ENCODE data around the gene DBP. TPM values are rescaled to one million over a fixed set of nuclear protein-coding genes. Genes with fewer than 3 reads are reported as not detected.
"Not testable (repeated sequence)": the region's sequence is repeated elsewhere in the genome, so short reads cannot be mapped to it uniquely, and the experiment has no call there.

DBP gene
- total RNA-seq: 10 to 100 TPM; 16.4 to 31.2 (median 24.3) TPM
- total RNA-seq (2013): 31.3 TPM

DNA sequence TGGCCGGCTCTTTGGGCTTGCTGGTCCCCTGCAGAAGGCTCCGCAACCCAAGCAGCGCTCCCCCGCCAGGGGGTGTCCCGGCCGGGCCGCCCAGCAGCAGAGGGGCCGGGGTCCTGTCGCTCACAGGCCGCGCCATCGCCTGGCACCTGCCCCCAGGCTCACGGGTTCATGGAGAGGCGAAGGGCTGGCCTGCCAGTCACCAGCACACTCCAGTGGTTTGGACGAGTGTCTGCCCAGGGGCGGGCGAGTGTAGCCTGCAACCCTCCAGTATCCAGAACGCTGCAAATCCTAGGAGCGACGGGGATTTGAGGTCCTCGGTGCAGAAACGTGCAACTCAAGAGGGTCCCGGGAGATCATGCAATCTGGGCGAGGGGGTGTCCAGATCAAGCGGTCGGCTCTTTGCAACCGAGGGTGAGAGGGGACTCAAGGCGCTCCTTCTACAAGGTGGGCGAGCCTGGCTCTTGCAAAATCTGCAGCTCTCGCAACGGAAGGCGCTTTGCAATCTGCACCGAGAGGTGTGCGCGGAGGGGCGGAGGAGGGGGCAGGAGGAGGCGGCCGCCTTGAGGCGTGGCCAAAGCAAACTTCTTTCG lies at the start of gene DBP:
Gene DBP (minus strand): TSS at position 521 of the 590 bp plus-strand sequence. CDS start 385 bp downstream, at position 136.
- Mint-ChIP-seq H3K27me3 (ENCODE audit: low read depth in 2 of 2) (no peaks in the 10 kb centered on the region), H3K4me3 (peak within 1 kb of the TSS; percentile 95), H3K36me3 (no peaks in the 10 kb centered on the region), H3K27ac (peak within 1 kb of the TSS; percentile 99), H3K9me3 (peaks cover 0 to 4% of the 10 kb centered on the region in 2 donors), H3K4me1 (peaks cover 39 to 51% of the 10 kb centered on the region in 2 donors)
- Histone ChIP-seq H3K27ac (ENCODE audit: low read length) (peak within 1 kb of the TSS; percentile 97), H3K27me3 (ENCODE audit: control insufficient read depth, insufficient read depth, low read length) (no peaks in the 10 kb centered on the region), H3K4me3 (ENCODE audit: low read length) (peak within 1 kb of the TSS; percentile 72), H3K4me1 (ENCODE audit: control insufficient read depth, insufficient read depth, low read length) (peaks cover 55% of the 10 kb centered on the region), H3K9me3 (ENCODE audit: control insufficient read depth, insufficient read depth, low read length) (no peaks in the 10 kb centered on the region), H3K36me3 (ENCODE audit: control insufficient read depth, insufficient read depth, low read length) (peaks cover 11% of the 10 kb centered on the region)
- intact Hi-C loops (cut with micrococcal nuclease): loop anchor here (2.0 to 10.0 kb wide), 7 partner anchors 18 to 1005 kb away; partner anchors contain the start of genes GYS1, PPP1R15A, RPL18 and RRAS
- no peak for TF ChIP-seq CTCF (IDR thresholded peaks at IDR 0.05)
- ATAC-seq (no peak), DNase-seq (no peak)
- under 1% methylated on average over 40 of the region's 40 CpGs for whole genome bisulfite sequencing (ENCODE audit: insufficient coverage)

DNA sequence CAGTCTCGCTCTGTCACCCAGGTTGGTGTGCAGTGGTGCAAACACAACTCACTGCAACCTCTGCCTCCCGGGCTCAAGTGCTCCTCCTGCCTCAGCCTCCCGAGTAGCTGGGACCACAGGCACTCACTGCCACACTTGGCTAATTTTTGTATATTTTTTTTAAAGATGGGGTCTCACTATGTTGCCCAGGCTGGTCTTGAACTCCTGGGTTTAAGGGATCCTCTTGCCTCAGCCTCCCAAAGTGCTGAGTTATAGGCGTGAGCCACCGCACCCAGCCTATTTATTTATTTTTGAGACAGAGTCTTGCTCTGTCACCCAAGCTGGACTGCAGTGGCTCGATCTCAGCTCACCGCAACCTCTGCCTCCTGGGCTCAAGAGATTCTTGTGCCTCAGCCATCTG lies 49.5 kb upstream of the DBP start:
- H3K4me1 Mint-ChIP-seq; H3K4me3 ChIP-seq (ENCODE audit: low read length); H3K27ac ChIP-seq (ENCODE audit: low read length); H3K36me3 Mint-ChIP-seq; H3K36me3 ChIP-seq (ENCODE audit: control insufficient read depth, insufficient read depth, low read length); H3K9me3 ChIP-seq (ENCODE audit: control insufficient read depth, insufficient read depth, low read length); H3K27ac Mint-ChIP-seq; intact Hi-C loops (cut with micrococcal nuclease); H3K4me3 Mint-ChIP-seq; DNase-seq; H3K27me3 ChIP-seq (ENCODE audit: control insufficient read depth, insufficient read depth, low read length); H3K9me3 Mint-ChIP-seq; H3K4me1 ChIP-seq (ENCODE audit: control insufficient read depth, insufficient read depth, low read length); H3K27me3 Mint-ChIP-seq (ENCODE audit: low read depth in 2 of 2); ATAC-seq: not testable (repeated sequence)
- 90% methylated on average over 7 of the region's 7 CpGs for WGBS (ENCODE audit: insufficient coverage)

- H3K36me3 ChIP-seq (ENCODE audit: control insufficient read depth, insufficient read depth, low read length): no peaks in the 10 kb centered on the region
- intact Hi-C loops (cut with micrococcal nuclease): no loop called here
- no peak overlapping the region for H3K4me3 ChIP-seq (ENCODE audit: low read length)
Observed at GRCh38 chr19:48686088-48686487, 48.9 kb upstream of the DBP start.

GRCh38 chr19:48685583-48685982 lies 48.4 kb upstream of the DBP start:
- DNase-seq (no peak), ATAC-seq (no peak)
- Mint-ChIP-seq H3K27me3 (ENCODE audit: low read depth in 2 of 2) (no peaks in the 10 kb centered on the region), H3K9me3 (no peaks in the 10 kb centered on the region), H3K27ac (no peak overlapping the region), H3K36me3 (no peaks in the 10 kb centered on the region), H3K4me3 (no peak overlapping the region), H3K4me1 (no peaks in the 10 kb centered on the region)
- Histone ChIP-seq H3K27ac (ENCODE audit: low read length) (no peak overlapping the region), H3K4me3 (ENCODE audit: low read length) (no peak overlapping the region), H3K9me3 (ENCODE audit: control insufficient read depth, insufficient read depth, low read length) (no peaks in the 10 kb centered on the region), H3K27me3 (ENCODE audit: control insufficient read depth, insufficient read depth, low read length) (no peaks in the 10 kb centered on the region), H3K4me1 (ENCODE audit: control insufficient read depth, insufficient read depth, low read length) (peaks cover 6% of the 10 kb centered on the region), H3K36me3 (ENCODE audit: control insufficient read depth, insufficient read depth, low read length) (no peaks in the 10 kb centered on the region)
- WGBS (ENCODE audit: insufficient coverage): 81% methylated on average over 7 of the region's 9 CpGs
- no peak for TF ChIP-seq CTCF (IDR thresholded peaks at IDR 0.05)
- intact Hi-C loops (cut with micrococcal nuclease): no loop called here

More at GRCh38 chr19:48686088-48686487, 48.9 kb upstream of the DBP start:
- 96% methylated on average over 3 of the region's 3 CpGs for WGBS (ENCODE audit: insufficient coverage)
- Mint-ChIP-seq H3K36me3 (no peaks in the 10 kb centered on the region), H3K27me3 (ENCODE audit: low read depth in 2 of 2) (no peaks in the 10 kb centered on the region), H3K4me1 (no peaks in the 10 kb centered on the region), H3K9me3 (no peaks in the 10 kb centered on the region), H3K27ac (no peak overlapping the region), H3K4me3 (no peak overlapping the region)
- H3K4me1 ChIP-seq (ENCODE audit: control insufficient read depth, insufficient read depth, low read length): peaks cover 2% of the 10 kb centered on the region
- DNase-seq: no peak
- TF ChIP-seq CTCF (IDR thresholded peaks at IDR 0.05): no peak
- no peaks in the 10 kb centered on the region for H3K27me3 ChIP-seq (ENCODE audit: control insufficient read depth, insufficient read depth, low read length)
- ATAC-seq: no peak
- no peaks in the 10 kb centered on the region for H3K9me3 ChIP-seq (ENCODE audit: control insufficient read depth, insufficient read depth, low read length)
- H3K27ac ChIP-seq (ENCODE audit: low read length): no peak overlapping the region

Data from natural killer cell (primary cell).